Endothelial cell of umbilical vein (primary cell): Measurements from ENCODE around the gene SORCS3. TPM values are rescaled to one million over a fixed set of nuclear protein-coding genes. Genes with fewer than 3 reads are reported as not detected.

Experiments used
- BruUV-seq: library from RNA; stranded (reverse); fragments of 400-500 nt; replicated peaks from 2 replicates; lab custom pipeline; 2021; lab: Mats Ljungman, UMichigan
- CTCF ChIA-PET: fragments of 300-600, 350-600 bp; sonication (Branson Sonifier 250); formaldehyde crosslinking; loops from one replicate; lab custom pipeline; 2021; ENCODE audit warnings: antibody characterized with exemption, inconsistent platforms; lab: Charles Lee
- POLR2A ChIA-PET: fragments of 300-600, 350-600 bp; sonication (Branson Sonifier 250); formaldehyde crosslinking; loops from one replicate; lab custom pipeline; 2021; ENCODE audit warnings: antibody characterized with exemption, inconsistent platforms; lab: Charles Lee
- DNase-seq: peaks from one replicate; pipeline ENCODE4 v3.0.0-alpha.2; 2011; ENCODE audit warnings: low read depth, low spot score
- FAIRE-seq: peaks from 2 replicates; lab custom pipeline; 2011; peaks lifted over from hg19 to GRCh38; lab: Jason Lieb, UNC
- H2AFZ ChIP-seq: 2 replicates; pipeline ENCODE4 v1.6.0; 2012; ENCODE audit warnings: low read depth, low read length, control low read depth, inconsistent platforms
- H3K27ac ChIP-seq: 2 replicates; pipeline ENCODE4 v1.5.1; 2011; ENCODE audit warnings: low read depth, mild to moderate bottlenecking, control low read depth, low read length, moderate library complexity; ENCODE audit not compliant: insufficient read depth
- H3K27me3 ChIP-seq, 2 experiments: 2 replicates each; pipeline versions ENCODE4 v1.6.0 to v1.6.1; 2011; ENCODE audit warnings: low read length in 2 of 2, mixed read lengths in 1 of 2; ENCODE audit not compliant: control insufficient read depth in 2 of 2, insufficient read depth in 2 of 2
- H3K36me3 ChIP-seq, 2 experiments: 2 replicates in 1 of 2; 3 replicates in 1 of 2; pipeline ENCODE4 v1.5.1; 2011; ENCODE audit warnings: low read length in 2 of 2, mild to moderate bottlenecking in 1 of 2, moderate library complexity in 1 of 2; ENCODE audit not compliant: control insufficient read depth in 2 of 2, insufficient read depth in 2 of 2; ENCODE audit errors: extremely low read depth in 1 of 2
- H3K4me1 ChIP-seq: 3 replicates; pipeline ENCODE4 v1.5.1; 2011; ENCODE audit warnings: mild to moderate bottlenecking, low read length; ENCODE audit not compliant: control insufficient read depth, insufficient read depth; ENCODE audit errors: extremely low read depth
- H3K4me2 ChIP-seq: 2 replicates; pipeline ENCODE4 v1.6.1; 2011; ENCODE audit warnings: low read length, control low read depth, mixed read lengths; ENCODE audit not compliant: insufficient read depth
- H3K4me3 ChIP-seq, 3 experiments: fragments of 200-600 bp in 1 of 3; sonication (generic), shearing (Covaris generic) in 1 of 3; replicated peaks in 1 of 3; 2 replicates each; pipeline ENCODE4 v1.5.1; 2011 to 2016; ENCODE audit warnings: control low read depth in 3 of 3, low read length in 3 of 3, mild to moderate bottlenecking in 2 of 3, inconsistent platforms in 1 of 3, low read depth in 1 of 3, moderate library complexity in 1 of 3; ENCODE audit not compliant: insufficient read depth in 1 of 3
- H3K79me2 ChIP-seq: 2 replicates; pipeline ENCODE4 v1.6.0; 2012; ENCODE audit warnings: low read length, inconsistent platforms; ENCODE audit not compliant: control insufficient read depth, insufficient read depth
- H3K9ac ChIP-seq: replicated peaks from 2 replicates; pipeline ENCODE3; 2011; ENCODE audit warnings: low read length, control low read depth; ENCODE audit not compliant: insufficient read depth; ENCODE audit errors: extremely low read depth
- H3K9me1 ChIP-seq: replicated peaks from 3 replicates; pipeline ENCODE4 v1.6.0; 2011; ENCODE audit warnings: mild to moderate bottlenecking, low read length; ENCODE audit not compliant: control insufficient read depth, insufficient read depth; ENCODE audit errors: extremely low read depth
- H3K9me3 ChIP-seq: replicated peaks from 2 replicates; pipeline ENCODE4 v1.5.1; 2012; ENCODE audit warnings: low read length, inconsistent platforms; ENCODE audit not compliant: control insufficient read depth, insufficient read depth
- H4K20me1 ChIP-seq: replicated peaks from 2 replicates; pipeline ENCODE3; 2011; ENCODE audit warnings: mild to moderate bottlenecking, low read length; ENCODE audit not compliant: control insufficient read depth, insufficient read depth; ENCODE audit errors: extremely low read depth
- CTCF ChIP-seq, 2 donors: IDR thresholded peaks; 1 replicate in 1 of 2; 2 replicates in 1 of 2; pipeline ENCODE4 v1.5.1; 2011; ENCODE audit warnings: low read length in 2 of 2, mild to moderate bottlenecking in 2 of 2, moderate library complexity in 2 of 2, control low read depth in 1 of 2, inconsistent platforms in 1 of 2, low read depth in 1 of 2; ENCODE audit not compliant: insufficient read depth in 1 of 2; ENCODE audit errors: extremely low read depth in 1 of 2
- EZH2 ChIP-seq: IDR thresholded peaks from 2 replicates; pipeline ENCODE4 v1.6.1; 2012; ENCODE audit warnings: borderline replicate concordance, low read depth, mild to moderate bottlenecking, moderate library complexity, low read length, inconsistent platforms; ENCODE audit not compliant: severe bottlenecking
- FOS ChIP-seq: IDR thresholded peaks from 2 replicates; pipeline ENCODE4 v1.6.1; 2011; ENCODE audit warnings: mild to moderate bottlenecking, low read length, moderate library complexity, borderline replicate concordance; ENCODE audit not compliant: insufficient read depth
- GATA2 ChIP-seq: IDR thresholded peaks from 2 replicates; pipeline ENCODE4 v1.7.0; 2011; ENCODE audit warnings: low read depth, mild to moderate bottlenecking, moderate library complexity, mixed read lengths, low read length; ENCODE audit not compliant: insufficient read length, insufficient read depth
- JUN ChIP-seq: IDR thresholded peaks from 2 replicates; pipeline ENCODE4 v1.6.1; 2011; ENCODE audit warnings: borderline replicate concordance, low read depth; ENCODE audit not compliant: insufficient read length, insufficient read depth
- MAX ChIP-seq: IDR thresholded peaks from 2 replicates; pipeline ENCODE4 v1.6.1; 2011; ENCODE audit not compliant: insufficient read depth, insufficient read length
- MYC ChIP-seq: IDR thresholded peaks from one replicate; pipeline ENCODE4 v1.6.1; 2011; ENCODE audit warnings: mild to moderate bottlenecking, low read depth, low read length
- POLR2A ChIP-seq: IDR thresholded peaks from 2 replicates; pipeline ENCODE4 v1.6.1; 2012; ENCODE audit warnings: low read depth, mild to moderate bottlenecking, control low read depth, low read length
- POLR2AphosphoS5 ChIP-seq: IDR thresholded peaks from 2 replicates; pipeline ENCODE4 v1.6.1; 2012; ENCODE audit warnings: low read depth, mild to moderate bottlenecking, control low read depth, low read length, moderate library complexity; ENCODE audit not compliant: insufficient read depth
- dilution Hi-C: fragments of 300-500 bp; cut with MboI; formaldehyde crosslinking; loops from one replicate; pipeline ENCODE4 v1.15.0; 2019; ENCODE audit warnings: low sequenced_read_pairs; ENCODE audit not compliant: extremely low pct_ligation_motif_present
- intact Hi-C: fragments of 100-400 bp; cut with micrococcal nuclease; formaldehyde crosslinking; loops from one replicate; pipeline ENCODE4 v1.10.0; 2022
- polyA plus RNA-seq, 4 experiments: library from polyadenylated mRNA; depleted of rRNA in 3 of 4; stranded (reverse) in 3 of 4; unstranded in 1 of 4; fragments of >200 nt; gene quantifications; 2 replicates each; pipeline versions ENCODE4 v1.2.1 to v1.2.3, GENCODE V29; 2011 to 2012; ENCODE audit warnings: missing spikeins in 1 of 4
- total RNA-seq: library from RNA; stranded (reverse); gene quantifications from 2 replicates; pipeline ENCODE4 v1.2.3, GENCODE V29; 2021

SORCS3 gene
- total and polyA plus RNA-seq, 2 donors (not counting 3 experiments of a cell fraction or from before 2014, with no cell fraction given), result not detected

- H3K4me1 ChIP-seq, result no peaks in the 10 kb centered on the region
- no peak overlapping the region for H3K4me2 ChIP-seq
- ChIA-PET CTCF (no interaction called here), POLR2A (no interaction called here)
- H3K36me3 ChIP-seq, result no peaks in the 10 kb centered on the region
- no peak overlapping the region for H3K27ac ChIP-seq
- H3K9ac ChIP-seq, result no peak overlapping the region
- H4K20me1 ChIP-seq, result no peaks in the 10 kb centered on the region
- peaks cover 13% of the 10 kb centered on the region for H3K9me3 ChIP-seq
- H3K4me3 ChIP-seq, result no peak overlapping the region
- intact Hi-C loops, result no loop called here
- no peak for TF ChIP-seq MAX
- no peak for TF ChIP-seq GATA2
- no peak for TF ChIP-seq MYC
- no peak for TF ChIP-seq EZH2
- no peak for TF ChIP-seq POLR2AphosphoS5
- TF ChIP-seq FOS, result no peak
- no peak for TF ChIP-seq JUN
- TF ChIP-seq CTCF (IDR thresholded peaks at IDR 0.05; ENCODE audit: extremely low read depth in 1 of 2, insufficient read depth in 1 of 2, low read depth in 1 of 2, low read length in 2 of 2), result no peak
- no peak for TF ChIP-seq POLR2A
- FAIRE-seq (no peak), DNase-seq (no peak)
- no peaks in the 10 kb centered on the region for H3K79me2 ChIP-seq
- no peak overlapping the region for H2AFZ ChIP-seq
- no peaks in the 10 kb centered on the region for H3K9me1 ChIP-seq
- no peaks in the 10 kb centered on the region for H3K27me3 ChIP-seq
- no TSS peak for BruUV-seq
- dilution Hi-C loops, result no loop called here
Observed at GRCh38 chr10:105154736-105155135, 513.6 kb downstream of the SORCS3 start.
